ENCODE results near the gene ZNF689. TPM values are rescaled to one million over a fixed set of nuclear protein-coding genes. Genes with fewer than 3 reads are reported as not detected.

Gene ZNF689
- polyA plus RNA-seq (ENCODE audit: insufficient read length in 12 of 12), result 10 to 100 TPM in 1 of 12 donors, 1 to 10 TPM in 10, not detected in 1; 6.0 to 12.6 (median 7.5) TPM
- long read RNA-seq, donor 1, transcript ZNF689-201 (3 exons, 3,547 nt), result major isoform, 7 of 7 reads
- long read RNA-seq, donor 1, partial matches to known transcripts, result 0 of 7 reads
- long read RNA-seq, donor 1, other reads (novel, unspliced or antisense), result 0 of 7 reads
- long read RNA-seq, donor 2, partial matches to known transcripts, result 0 of 1 reads
- long read RNA-seq, donor 2, other reads (novel, unspliced or antisense), result 0 of 1 reads
- long read RNA-seq, donor 3, result 0 reads
- long read RNA-seq, donor 4, partial matches to known transcripts, result 0 of 3 reads
- long read RNA-seq, donor 4, other reads (novel, unspliced or antisense), result 0 of 3 reads
- long read RNA-seq, donor 5, partial matches to known transcripts, result 0 of 2 reads
- long read RNA-seq, donor 5, other reads (novel, unspliced or antisense), result 0 of 2 reads
- long read RNA-seq, donor 6, partial matches to known transcripts, result 0 of 3 reads
- long read RNA-seq, donor 6, other reads (novel, unspliced or antisense), result 0 of 3 reads
- long read RNA-seq, donor 7, partial matches to known transcripts, result 0 of 2 reads
- long read RNA-seq, donor 7, other reads (novel, unspliced or antisense), result 0 of 2 reads
- long read RNA-seq, donor 8, transcript ZNF689-201 (3 exons, 3,547 nt), result major isoform, 6 of 6 reads
- long read RNA-seq, donor 8, partial matches to known transcripts, result 0 of 6 reads
- long read RNA-seq, donor 8, other reads (novel, unspliced or antisense), result 0 of 6 reads
- long read RNA-seq, donor 9, partial matches to known transcripts, result 0 of 2 reads
- long read RNA-seq, donor 9, other reads (novel, unspliced or antisense), result 0 of 2 reads
- long read RNA-seq, donor 10, partial matches to known transcripts, result 0 of 2 reads
- long read RNA-seq, donor 10, other reads (novel, unspliced or antisense), result 0 of 2 reads
- long read RNA-seq, donor 11, result 0 reads

DNA sequence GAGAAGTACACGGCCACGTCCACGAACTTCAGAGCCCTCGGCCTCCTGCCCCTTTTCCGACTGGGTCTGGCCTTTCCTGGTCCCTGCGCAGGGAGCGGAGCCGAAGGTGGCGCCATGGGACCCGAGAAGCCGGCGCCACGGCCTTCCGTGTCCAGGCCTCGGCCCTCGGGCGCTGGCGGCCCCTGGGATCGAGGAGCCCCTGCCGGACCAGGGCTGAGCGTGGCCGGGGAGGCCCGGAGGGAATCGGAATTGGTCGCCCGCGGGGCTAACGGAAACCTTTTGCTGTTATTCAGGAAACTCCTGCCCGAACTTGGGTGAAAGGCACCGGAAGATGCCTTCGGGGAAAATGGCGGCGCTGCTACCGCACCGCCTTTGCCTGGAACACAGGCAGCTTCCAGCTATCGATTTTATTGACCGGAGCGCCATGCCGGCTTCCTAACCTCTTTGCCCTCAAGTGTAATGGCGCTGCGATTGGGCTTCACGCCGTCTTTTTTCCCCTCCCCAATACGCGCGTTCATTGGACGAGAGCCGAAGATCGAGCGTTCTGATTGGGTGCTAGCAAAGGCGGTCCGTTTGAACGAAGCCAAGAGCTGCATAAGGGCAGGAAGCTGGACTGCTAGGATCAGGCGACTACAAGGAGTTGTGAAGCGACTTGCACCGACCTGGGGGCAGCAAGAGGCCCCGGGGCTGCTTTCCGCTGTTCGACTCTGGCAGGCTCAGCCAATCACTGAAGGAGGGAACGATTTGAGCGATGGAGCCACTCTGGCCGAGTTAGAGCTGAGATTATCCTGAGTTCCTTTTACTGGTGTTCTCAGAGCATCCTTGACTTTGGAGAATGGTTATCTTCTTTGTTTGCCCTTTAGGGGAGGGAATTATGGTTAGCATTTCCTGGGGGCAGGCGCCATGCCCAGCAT lies at the start of gene ZNF689:
Gene ZNF689, minus strand, starts transcription at position 464 of the 914 bp plus-strand sequence. Its CDS starts 348 bp downstream, at position 116.
- peak; percentile 99 for DNase-seq

DNA sequence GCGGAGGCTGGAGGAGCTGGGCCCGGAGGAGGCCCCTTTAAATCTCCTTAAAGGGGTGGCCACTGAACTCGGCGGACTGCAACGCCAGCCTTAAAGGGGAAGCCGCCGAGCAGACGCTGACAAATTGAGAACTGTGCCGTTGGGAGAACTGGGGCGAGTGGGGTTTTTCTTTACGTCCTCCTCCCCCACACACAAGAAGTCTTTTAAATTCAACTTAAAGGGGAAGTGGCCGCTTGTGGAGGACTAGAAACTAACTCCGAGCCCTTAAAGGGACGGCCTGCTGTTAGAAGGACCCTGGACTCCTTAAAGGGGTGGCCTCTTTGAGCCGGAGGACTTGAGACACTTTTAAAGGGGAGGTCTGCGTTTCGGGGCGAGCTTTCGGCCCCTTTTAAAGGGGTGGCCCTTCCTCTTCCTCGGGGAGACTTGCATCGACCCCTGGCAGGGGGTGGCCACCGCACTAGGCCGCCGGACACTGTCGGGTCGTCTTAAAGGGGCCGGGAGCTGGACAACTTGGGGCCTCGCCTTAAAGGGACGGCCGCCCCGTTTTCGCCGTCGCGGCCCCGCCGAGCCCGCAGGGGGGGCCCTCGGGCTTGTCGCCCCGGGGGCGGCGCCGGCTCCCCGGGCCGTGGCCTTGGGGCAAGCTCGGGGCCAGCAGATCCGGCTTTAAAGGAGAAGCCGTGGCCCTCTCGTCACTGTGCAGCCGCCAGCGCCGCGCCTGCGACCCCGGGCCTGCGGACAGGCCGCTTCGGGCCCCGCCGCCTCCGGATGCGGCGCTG lies 48.7 kb upstream of the ZNF689 start:
- no peak for DNase-seq

DNA sequence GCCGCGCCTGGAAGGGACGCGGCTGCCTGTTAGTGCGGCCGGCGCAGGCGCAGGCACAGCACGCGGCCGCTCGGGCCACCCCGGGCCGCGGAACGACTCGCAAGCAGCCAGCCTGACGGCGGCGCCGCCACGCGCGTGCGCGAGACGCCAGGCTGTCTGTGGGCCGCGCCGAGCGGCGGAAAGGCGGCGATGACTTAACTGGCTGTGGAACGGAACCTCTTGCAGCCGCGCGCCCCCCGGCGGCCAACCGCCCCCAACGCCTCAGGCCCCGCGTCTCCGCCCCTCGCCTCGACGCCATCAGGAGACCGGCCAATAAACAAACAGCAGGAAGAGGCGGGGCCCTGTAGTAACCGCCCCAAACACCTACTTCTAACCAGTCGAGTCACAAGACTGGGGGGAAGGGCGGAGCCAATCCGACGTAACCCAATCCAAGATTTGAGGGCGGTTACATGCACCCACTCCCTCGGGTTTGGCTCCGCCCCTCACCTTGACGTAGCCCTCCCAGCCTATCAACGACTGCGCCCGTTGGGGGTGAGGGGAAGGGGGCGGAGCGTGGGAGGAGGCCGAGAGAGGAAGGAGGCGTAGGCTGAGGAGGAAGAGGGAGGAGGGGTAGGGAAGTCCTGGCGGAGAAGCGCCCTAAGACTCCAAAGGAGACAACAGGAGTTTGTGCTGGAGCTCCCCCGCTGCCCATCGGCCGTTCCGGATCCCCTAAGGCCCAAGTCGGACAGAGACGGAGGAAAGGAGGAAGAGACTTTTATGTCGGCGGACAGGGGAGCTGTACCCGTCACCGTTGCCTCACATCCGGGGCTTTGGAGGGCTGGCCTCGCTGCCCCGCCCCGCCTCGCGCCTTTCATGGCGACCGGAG lies 47.9 kb upstream of the ZNF689 start, which contains the start of gene FBRS:
Gene FBRS, plus strand, starts transcription at position 566 of the 865 bp plus-strand sequence. CDS start 1,088 bp downstream, outside the sequence.
- DNase-seq, result peak; percentile 100

DNA sequence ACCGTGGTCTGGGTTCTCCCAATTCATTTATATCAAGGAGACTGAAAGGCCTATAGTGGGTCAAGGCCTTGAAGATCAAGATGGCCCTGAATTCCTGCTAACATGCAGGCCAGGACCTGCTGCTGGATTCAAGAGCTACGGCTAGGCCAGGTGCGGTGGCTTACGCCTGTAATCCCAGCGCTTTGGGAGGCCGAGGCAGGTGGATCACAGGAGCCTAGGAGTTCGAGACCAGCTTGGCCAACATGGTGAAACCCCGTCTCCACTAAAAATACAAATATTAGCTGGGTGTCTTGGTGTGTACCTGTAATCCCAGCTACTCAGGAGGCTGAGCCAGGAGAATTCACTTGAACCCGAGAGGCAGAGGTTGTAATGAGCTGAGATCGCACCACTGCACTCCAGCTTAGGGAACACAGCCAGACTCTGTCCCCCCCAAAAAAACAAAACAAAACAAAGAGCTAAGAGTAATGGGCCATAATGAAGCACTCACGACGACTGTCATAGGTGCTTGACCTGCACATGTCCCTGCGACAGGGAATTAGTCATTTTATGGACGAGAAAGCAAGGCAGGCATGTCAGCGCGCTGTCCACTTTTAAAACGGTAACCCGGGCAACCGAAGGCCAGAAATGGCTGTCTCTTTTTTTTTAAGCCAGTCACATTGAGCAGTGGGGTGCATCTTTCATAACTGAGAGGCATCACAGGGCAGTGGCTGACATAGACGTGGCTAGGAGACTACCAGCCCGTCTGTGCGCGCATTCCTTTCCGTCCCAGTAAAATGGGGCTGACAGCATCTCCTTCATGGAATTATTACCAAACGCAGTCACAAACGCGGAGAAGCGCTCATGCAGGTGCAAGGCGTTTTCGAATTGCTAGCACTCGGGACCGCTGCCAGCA lies 47.0 kb upstream of the ZNF689 start:
- DNase-seq, result no peak

DNA sequence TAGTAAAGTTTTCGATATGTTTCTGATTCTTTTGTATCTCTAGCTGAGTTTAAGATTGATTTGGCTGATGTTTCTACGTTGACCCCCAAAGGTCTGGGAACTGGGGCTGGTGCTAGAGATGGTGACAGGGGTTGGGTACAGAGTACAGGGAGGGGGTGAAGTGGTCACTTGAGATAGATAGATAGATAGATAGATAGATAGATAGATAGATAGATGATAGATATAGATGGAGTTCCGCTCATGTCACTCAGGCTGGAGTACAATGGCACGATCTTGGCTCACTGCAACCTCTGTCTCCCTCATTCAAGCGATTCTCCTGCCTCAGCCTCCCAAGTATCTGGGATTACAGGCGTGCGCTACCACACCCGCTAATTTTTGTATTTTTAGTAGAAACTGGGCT lies 46.2 kb upstream of the ZNF689 start:
- DNase-seq, result no peak

DNA sequence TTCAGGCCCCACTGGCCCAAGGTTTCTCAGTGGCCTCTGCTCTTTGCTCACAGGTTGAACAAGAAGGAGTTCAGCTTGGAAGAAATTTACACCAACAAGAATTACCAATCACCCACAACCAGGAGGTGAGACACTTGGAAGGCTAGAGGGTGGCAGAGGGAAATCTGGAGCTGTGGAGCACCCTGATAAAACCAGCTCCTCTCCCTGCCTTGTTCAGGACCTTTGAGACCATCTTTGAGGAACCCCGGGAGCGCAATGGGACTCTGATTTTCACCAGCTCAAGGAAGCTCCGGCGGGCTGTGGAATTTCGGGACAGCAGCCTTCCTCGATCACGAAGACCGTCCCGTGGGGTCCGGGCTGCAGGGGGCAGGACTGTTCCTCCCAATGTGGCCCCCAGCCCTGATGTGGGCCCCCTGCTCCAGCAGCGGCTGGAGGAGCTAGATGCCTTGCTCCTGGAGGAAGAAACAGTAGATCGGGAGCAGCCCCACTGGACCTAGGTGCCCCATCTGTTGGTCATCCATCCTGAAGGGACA lies 45.7 kb upstream of the ZNF689 start:
- no peak for DNase-seq

DNA sequence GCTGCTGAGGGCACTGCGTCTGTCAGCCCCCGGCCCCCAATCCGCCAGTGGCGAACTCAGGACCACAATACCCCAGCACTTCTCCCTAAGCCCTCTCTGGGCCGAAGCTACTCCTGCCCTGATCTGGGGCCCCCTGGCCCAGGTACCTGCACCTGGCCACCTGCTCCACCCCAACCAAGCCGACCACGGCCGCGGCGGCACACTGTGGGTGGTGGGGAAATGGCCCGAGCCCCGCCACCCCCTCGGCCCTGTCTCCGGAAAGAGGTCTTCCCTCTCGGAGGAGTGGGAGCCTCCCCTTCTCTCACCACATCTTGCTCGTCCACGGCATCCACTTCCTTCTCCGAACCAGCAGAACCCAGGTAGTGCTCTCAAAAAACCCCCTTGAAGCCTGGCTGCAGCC lies 44.7 kb upstream of the ZNF689 start:
- no peak for DNase-seq

DNA sequence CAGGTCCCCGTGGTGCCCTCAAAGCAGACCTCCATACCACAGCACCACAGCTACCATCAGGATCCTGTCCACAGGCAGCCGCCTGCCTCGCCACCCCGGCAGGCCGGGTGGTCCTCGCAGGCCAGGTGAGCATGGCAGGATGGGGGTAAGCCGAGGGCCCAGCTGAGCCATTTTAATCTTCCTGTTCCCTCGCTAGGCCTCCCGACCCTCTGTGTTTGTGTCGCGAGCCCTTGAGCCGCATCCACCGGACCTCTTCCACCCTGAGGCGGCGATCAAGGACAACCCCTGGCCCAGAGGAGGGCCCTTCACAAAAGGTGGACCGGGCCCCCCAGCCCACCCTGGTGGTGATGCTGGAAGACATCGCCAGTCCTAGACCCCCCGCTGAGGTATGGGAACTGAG lies 42.5 kb upstream of the ZNF689 start:
- DNase-seq, result no peak

DNA sequence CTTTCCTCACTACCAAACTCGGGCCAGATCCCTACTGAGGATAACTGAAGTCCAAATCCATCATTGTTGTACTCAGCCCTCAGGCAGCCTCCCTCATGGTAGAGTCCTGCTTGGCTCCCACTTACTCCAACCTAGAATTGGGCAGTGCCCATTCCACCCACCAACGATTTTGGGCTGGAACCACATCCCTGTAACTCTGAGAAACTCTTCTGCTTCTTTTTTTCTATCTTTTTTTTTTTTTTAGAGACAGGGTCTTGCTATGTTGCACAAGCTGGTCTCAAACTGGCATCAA lies 41.8 kb upstream of the ZNF689 start:
- no peak for DNase-seq

DNA sequence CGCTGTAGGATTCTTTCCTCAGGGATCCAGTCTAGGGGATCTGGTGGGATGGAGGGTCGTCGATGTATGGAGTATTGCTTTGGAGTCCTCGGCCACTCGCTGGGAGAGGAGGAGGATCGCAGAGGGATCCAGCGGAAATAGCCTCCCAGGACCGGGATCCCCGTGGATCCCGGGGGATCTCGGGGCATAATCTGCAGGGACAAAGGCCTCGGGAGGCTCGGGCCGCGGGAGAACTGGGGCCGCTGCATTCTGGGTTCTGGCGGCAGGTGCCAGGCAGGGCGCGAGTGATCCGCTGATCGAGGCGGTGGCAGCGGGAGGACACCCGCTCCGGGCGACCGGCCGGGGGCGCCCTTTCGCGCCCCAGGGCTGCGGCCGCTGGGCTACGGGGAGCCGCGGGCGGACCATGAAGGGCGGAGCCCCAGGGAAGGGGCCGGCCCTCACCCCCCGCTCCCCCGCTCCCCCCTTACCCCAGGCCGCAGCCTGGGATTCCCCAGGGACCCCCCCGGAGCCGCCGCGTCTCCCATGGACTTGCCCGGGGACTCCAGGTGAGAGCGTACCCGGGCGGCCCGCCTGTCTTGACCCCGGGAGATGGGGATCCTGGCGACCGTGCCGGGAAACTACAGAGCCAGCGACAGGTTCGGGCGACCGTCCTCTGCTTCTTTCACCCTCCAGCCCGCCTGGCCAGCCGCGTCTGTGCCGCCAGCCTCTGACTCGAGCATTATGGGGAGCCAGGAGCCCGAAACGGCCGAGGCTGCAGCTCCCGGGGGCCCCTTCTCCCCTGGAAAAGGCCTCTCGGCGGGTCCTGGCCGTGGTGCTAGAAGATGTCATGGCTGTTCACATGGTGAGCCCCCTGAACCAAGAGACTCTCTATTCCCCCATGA lies 41.2 kb upstream of the ZNF689 start:
- peak; percentile 32 for DNase-seq

DNA sequence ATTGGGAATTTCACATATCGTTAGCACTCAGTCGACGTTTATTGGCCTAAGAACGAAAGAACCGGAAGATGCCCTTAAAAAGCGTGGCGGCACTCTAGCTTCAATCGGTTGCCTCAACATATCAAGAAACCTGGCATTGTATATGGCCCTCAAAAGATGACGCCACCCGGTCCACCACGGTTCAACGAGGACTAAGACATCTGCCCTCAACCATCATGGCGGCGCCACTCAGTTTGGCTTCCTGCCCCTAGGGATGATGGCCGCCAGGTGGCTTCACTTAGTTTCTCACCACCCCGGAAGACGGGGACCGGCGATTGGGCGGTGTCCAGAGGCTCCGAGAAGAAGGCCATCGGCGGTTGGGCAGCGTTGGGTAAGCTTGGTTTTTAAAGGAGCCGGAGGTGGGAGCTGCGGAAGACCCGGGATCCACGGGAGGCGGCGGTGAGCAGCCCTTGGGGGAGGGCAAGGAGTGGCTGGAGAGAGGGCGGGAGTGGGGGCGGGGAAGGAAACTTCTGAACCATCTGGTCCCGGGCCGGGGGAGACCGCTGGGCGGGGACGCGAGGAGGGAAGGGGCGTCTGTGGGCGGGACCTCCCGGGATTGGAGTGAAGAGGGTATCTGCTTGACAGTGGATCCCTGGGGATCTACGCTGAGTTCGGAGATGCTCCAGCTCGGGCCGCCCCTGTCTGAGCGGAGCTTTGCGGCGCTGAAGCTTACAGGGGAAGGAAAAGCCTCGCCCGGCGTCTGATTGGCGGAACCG lies 40.4 kb upstream of the ZNF689 start, which contains the start of gene PRR14:
Gene PRR14, plus strand, starts transcription at position 592 of the 755 bp plus-strand sequence. CDS start 686 bp downstream, outside the sequence.
- DNase-seq, result peak; percentile 99

DNA sequence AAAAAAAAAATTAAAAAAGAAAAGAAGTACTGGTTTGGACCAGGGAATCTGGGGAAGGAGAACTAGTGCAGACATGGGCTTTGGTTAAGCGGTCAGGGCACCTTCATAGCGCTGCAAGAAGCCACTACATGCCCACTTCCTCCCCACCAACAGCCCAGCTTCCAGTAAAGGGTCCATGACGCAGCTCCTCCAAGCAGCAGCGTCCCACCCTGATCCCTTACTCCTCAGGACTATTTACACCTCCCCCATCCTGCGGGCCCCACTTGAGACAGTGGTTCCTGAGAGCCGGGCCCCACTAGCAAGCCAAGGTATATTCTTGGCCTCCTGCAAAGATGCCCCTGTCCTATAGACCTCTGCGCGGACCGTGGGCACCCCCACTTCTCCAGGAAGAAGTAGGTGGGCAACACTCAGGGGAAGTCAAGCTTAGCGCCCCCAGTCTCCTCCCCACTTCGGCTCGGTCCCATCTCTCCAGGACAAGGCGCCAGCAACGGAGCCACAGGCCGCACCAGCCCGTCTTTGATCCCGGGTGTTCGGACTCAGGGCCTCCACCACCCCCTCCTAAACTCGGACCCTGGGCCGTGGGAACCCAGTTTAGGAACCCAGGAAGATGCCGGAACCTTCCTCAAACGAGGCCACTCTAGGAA lies 39.7 kb upstream of the ZNF689 start:
- no peak for DNase-seq

DNA sequence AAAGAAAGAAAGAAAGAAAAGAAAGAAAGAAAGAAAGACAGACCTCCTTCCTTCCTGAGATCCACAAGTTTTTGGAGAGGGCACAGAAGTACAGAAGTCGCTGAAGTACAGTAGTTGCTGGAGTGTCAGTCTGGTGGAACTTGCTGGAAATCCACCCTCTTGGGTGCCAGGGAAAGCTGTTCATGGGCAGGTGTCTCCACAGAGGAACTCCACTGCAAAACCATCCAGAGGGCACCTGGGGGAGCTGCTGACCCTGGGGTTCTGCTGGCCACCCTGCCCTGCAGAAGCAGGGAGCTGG lies 37.0 kb upstream of the ZNF689 start:
- no peak for DNase-seq

DNA sequence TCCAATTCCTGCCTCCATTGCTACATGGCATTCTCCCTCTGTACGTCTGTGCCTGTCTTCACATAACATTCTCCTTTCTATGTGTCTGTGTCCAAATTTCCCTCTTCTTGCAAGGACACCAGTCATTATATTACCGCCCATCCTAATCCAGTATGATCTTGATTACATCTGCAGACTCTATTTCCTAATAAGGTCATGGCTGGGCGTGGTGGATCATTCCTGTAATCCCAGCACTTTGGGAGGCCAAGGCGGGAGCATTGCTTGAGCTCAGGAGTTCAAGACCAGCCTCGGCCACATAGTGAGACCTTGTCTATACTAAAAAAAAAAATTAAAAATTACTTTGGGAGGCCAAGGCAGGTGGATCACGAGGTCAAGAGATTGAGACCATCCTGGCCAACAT lies 35.5 kb upstream of the ZNF689 start:
- DNase-seq, result no peak

DNA sequence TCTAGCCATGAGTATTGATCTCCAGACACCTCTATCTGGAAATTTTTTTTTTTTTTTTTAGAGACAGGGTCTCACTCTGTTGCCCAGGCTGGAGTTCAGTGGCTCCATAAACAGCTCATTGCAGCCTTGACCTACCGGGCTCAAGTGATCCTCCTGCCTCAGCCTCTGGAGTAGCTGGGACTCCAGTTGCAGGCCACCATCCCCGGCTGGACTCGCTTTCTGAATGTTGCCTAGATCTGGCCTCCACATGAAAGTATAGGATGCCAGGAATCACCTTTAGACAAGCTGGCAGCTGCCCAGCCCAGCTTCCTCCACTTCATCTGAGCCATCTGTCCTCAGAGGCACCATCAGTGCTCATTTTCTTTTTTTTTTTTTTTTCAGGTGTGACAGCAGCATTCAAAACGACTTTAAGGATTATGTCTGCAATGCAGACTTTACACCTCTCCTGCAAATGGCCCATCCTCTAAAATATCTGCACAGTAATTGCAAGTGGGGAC lies 34.2 kb upstream of the ZNF689 start:
- no peak for DNase-seq
